DMS53 treated with DMSO at 0.1 percent for 48 hours (cell line): ENCODE measurements around the gene OR2T3.
A peak's percentile ranks its signal among the peaks of the same experiment; 100 is the strongest.
"Not testable (repeated sequence)": the region's sequence is repeated elsewhere in the genome, so short reads cannot be mapped to it uniquely, and the experiment has no call there.

Source experiments
- DNase-seq: peaks from one replicate; lab custom pipeline; 2025; ENCODE audit not compliant: unreplicated experiment; lab: John Stamatoyannopoulos, UW

Gene OR2T3

DNA sequence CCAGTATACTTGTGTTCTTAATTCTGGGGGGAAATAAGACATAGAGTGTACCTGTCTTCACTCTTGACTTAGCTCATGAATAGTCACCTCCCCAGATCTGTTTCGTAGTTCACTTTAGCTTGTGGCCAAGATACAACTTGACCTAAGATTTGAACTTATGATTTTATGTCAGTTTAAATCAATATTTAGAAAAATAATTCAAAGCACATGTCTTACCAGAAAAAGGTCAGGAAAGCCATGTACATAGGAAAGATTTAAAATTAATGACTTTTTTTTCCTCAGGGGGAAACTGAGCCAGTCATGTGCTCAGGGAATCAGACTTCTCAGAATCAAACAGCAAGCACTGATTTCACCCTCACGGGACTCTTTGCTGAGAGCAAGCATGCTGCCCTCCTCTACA is at the start of gene OR2T3:
Gene OR2T3, plus strand, starts transcription at position 301 of the 400 bp plus-strand sequence. Its CDS starts 0 bp downstream, at position 301.
- DNase-seq, result not testable (repeated sequence)

GRCh38 chr1:248427526-248428191 is 45.5 kb upstream of the OR2T3 start:
- not testable (repeated sequence) for DNase-seq

DNA sequence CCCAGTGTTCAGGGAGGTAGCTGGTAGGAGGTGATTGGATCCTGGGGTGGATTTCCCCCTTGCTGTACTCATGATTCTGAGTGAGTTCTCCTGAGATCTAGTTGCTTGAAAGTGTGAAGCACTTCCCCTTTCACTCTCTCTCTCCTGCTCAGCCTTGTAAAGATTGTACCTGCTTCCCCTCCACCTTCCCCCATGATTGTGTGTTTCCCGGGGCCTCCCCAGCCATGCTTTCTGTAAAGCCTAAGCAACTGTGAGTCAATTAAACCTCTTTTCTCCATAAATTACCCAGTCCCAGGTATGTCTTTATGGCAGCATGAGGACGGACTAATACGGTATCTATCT is 45.0 kb upstream of the OR2T3 start:
- DNase-seq, result not testable (repeated sequence)

DNA sequence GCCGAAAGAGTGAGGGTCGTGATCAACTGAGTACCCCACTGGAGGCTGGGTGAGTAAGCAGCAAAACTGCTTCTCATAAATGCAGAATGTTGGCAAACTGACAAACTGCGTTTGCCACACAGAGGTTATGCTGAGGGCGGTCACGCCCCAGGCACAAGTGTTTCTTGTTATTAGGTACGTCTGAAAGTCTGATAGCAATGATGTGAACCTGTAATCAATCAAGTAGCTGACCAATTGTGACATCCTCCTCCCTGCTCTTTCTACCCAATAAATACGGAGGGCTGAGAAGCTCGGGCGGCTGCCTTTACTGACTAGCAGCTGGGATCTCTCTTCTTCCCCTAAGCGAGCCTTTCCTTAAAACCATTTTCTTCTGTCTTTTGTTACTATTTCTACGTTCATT is 41.5 kb upstream of the OR2T3 start:
- not testable (repeated sequence) for DNase-seq

DNA sequence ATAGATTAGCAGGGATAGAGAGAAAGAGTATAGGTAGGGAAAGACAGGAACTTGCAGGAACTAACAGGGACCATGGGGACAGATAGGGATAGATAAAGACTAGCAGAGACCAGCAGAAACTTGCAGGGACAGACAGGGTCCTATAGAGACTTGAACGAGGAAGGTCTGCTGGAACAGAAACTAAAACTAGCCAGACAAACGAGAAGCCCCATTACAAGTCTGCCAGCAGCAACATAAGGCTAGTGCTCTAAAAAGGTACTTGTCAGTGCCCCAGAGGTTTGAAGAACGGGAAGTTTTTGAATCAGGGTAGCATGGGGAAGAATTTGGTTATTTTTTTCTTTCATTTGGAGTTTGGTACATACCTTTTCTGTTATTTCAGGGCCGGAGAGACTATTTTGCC is 41.0 kb upstream of the OR2T3 start:
- not testable (repeated sequence) for DNase-seq

DNA sequence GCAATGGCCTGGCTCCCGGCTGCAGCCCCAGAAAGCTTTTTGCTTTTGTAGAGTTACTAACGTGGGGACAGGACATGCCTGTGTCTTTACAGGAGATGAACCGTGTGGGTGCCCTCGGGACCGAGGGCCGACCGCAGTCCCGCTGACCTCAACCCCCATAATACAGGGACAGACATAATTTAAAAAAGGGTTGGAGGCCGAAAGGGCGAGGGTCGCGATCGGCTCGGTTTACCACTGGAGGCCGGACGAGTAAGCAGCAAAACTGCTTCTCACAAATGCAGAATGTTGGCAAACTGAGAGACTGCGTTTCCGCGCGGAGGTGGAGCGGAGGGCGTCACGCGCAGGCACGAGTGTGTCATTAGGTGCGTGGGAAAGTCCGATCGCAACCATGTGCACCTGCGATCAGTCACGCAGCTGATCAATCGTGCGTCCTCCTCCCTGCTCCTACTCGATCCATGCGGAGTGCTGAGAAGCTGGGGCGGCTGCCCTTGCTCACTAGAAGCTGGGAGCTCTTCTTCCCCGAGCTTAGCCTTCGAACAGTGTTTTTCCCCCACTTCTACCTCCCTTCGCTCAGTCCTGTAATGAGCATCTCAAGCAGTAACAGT is 39.2 kb upstream of the OR2T3 start:
- not testable (repeated sequence) for DNase-seq

DNA sequence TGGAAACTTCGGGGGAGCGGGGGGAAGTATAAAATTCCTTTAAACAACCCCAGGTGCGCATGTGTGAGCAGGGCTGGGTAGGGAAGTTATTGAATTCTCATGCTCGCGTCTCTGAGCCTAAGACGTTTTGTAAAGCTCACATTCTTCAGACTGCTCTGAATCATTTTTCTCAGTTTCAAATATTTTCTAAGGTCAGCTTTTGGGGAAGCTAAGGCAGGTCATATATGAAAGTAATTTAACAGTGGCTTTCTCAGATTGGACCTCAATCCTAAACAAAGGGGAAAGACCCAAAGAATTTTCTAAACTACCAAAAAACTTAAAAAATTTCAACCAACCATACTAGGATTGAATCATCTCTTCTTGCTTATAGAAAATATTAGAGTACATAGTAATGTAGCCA is 38.2 kb upstream of the OR2T3 start:
- DNase-seq, result not testable (repeated sequence)

GRCh38 chr1:248436303-248436702 is 36.8 kb upstream of the OR2T3 start:
- DNase-seq, result not testable (repeated sequence)

DNA sequence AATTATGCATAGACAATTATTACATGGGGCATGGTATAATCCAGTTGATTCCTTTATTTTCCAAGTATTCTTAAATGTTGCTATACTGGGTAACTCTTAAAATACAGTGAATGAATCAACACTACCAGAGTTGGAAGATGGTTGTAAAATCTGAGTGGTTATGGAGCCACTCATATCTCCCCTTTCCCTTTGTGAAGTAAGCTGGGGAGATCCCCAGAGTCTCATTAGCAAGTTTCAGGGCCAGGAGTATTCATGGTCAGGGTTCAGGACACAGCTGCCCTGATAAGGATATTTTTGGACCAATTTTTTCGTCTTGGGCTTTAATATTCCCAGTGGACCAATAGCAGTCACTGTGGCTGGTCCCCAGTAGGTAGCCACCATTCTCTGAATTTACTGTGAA is 34.5 kb upstream of the OR2T3 start:
- not testable (repeated sequence) for DNase-seq

GRCh38 chr1:248439283-248439682 is 33.9 kb upstream of the OR2T3 start:
- not testable (repeated sequence) for DNase-seq

DNA sequence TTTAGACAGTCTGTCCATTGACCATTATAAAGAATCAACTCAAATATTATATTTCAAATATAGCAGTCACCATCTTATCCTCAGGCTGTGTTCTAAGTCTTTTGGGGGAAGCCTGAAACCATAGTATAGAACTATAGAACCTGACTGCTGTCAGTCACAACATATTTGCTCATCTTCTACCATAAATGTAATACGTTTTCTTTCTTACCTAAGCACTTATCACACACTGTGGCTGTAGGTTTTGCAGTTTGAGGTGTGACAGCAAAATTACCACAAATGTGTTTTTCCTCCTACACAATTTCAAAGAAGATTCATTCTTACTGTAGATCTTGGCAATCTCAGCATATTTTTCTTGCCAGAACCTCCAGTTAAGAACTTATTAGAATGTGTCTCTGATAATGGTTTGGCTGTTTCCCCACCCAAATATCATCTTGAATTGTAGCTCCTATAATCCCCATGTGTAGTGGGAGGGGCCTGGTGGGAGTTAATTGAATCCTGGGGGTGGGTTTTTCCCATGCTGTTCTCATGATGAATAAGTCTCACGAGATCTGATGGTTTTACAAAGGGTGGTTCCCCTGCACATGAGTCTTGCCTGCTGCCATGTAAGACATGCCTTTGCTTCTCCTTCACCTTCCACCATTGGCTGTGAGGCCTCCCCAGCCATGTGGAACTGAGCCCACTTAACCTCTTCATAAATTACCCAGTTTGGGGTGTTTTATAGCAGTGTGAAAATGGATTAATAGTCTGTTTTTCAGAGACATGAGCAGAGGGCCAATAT is 30.5 kb upstream of the OR2T3 start:
- not testable (repeated sequence) for DNase-seq

DNA sequence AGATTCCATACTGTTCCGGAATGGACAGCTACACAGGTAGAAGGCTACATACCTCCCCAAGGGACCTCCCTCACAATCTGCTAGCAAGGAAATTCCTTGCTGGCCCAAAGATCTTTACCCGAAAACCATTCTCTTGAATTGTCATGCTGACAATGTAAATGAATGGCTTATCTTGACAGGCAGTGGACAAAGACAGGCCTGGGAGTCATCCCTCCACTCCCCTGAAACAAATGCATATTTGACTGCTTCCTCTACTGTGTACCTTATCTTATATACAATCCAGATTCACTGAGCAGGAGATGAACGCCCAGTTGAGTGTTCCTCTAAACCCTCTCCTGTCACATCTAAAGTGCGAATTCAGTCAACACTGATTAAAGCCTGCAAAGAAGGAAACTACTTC is 28.5 kb upstream of the OR2T3 start:
- not testable (repeated sequence) for DNase-seq

GRCh38 chr1:248445399-248445798 is 27.8 kb upstream of the OR2T3 start, which contains the start of gene OR2T2:
Gene OR2T2 (plus strand): TSS chr1:248445637. CDS start chr1:248452798, 7,161 bp downstream.
- DNase-seq, result not testable (repeated sequence)

DNA sequence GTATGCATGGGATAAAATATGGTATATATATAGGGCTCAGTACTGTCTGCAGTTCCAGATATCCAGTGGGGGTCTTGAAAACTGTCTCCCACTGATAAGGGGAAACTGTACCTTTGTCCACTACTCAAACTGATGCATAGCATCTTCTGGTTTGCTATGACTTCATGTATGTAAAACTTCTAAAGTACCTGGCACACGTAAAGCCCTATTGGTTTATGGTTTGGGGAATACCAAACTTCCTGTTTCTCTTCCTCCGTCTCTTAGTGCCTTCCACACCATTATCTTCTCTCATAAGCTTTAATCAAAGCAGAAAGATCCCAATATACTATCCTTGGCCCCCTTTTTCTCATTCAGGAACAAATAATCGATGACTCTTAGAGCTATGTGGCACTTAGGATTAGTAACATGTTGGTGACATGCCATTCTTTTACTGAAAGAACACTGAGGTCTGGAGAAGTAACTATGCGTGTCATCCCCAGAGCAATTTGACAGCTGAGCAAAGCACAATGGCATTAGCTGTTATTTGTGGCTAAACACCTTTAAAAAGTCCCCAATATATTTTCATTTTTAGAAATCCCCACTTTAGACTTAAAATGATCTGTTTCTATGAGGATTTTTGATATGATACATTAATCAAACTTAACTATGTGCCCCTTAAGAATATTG is 24.6 kb upstream of the OR2T3 start:
- DNase-seq, result not testable (repeated sequence)

GRCh38 chr1:248449821-248450465 is 23.2 kb upstream of the OR2T3 start:
- DNase-seq, result not testable (repeated sequence)

DNA sequence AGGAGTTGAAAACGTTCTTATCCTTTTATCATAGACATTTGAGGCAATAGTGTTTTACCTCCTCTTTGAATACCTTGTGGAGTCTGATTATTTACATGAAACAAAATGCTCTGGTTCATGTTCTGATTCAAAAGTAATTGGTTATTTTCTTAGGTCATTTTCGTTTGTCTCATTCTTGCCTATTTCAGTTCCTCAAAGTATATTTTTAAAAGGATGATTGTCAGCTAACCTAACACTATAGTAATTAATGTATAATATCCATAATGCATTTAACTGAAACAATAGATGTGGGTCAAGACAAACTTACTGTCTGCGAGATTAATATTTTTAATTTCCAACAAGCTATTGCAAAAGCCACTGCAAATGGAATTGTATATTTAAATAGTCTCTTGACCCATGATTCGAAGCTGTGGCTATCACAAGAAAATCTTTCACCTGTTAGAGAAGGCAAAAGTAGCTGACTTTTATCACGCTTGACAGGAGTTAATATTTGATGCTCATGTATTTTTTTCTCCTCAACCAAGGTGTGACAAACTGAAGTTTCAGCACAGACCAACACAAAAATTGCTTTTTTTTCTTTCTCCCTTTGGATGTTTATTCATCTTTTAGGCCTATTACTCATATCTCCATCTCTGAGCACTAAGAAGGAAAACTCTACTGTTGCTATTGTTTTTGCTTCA is 22.5 kb upstream of the OR2T3 start:
- not testable (repeated sequence) for DNase-seq

DNA sequence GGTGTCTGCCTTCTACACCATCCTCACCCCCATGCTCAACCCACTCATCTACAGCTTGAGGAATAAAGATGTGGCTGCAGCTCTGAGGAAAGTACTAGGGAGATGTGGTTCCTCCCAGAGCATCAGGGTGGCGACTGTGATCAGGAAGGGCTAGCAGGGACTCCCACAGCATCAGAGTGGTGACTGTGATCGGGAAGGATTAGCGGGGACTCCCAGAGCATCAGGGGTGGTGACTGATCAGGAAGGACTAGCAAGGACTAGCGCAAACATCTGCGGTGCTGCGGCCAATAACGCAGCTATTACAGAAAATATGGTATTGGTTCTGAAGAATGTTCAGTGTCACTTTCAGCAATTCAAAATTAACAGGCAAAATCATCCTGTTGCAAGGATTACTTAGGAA is 19.5 kb upstream of the OR2T3 start:
- not testable (repeated sequence) for DNase-seq

DNA sequence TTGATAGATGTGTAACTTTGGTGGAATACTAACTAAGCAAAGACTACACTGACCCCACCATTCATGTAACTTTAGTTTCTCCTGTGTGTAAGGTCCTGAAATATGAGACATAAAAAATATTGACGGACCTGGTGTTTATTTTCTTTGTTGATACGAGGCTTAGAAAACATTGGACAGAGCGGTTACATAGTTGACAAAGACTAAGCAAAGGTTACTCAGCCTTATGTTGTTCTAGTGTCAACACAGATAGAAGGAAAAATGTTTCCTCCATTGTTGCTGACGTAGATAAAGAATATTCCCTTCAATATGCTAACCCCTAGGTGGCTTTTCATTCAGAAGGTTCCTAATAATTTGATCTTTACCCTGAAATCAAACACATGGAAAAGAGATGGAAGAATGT is 18.1 kb upstream of the OR2T3 start:
- DNase-seq, result peak; percentile 10

DNA sequence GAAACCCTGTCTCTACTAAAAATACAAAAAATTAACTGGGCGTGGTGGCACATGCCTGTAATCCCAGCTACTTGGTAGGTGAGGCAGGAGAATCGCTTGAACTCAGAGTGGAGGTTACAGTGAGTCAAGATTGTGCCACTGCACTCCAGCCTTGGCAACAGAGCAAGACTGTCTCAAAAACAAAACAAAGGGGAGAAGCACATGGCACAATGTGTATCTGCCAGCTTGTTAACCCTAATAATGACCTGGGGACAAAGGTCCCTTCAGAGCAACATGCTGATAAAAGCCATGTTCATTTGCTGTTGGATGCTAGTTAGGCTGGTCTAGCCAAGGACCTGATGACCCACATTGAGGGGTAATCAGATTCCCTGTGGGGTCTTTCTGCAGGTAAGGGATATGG is 16.5 kb upstream of the OR2T3 start:
- not testable (repeated sequence) for DNase-seq

DNA sequence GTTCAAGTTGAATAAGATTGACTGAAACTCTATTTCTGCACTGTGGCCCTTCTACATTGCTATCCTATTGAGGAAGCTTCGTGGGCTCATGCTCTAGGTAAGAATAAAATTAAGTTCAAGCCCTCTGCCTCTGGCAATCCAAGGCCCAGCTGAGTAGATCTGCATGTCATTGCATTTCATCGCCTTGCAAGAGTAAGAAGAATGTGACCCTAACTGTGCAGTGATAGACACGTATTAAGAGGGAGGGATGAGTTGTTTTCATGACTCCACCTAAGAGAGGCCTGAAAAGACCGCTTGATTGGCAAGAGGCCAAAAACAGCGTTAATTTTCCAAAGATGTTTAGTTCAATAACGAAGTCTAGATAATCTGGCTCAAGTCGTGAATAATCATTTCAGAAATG is 14.0 kb upstream of the OR2T3 start:
- DNase-seq, result not testable (repeated sequence)
